Loucy (cell line): Measurements from ENCODE around the gene SOWAHC.

ENCODE experiments used
- H2AFZ ChIP-seq: fragments of 200-600 bp; sonication (generic); 2 replicates; pipeline ENCODE4 v1.6.0; 2016; ENCODE audit warnings: antibody characterized with exemption, mild to moderate bottlenecking, low read length, moderate library complexity
- H3F3A ChIP-seq: fragments of 200-600 bp; 2 replicates; pipeline ENCODE4 v1.6.0; 2016; ENCODE audit warnings: antibody characterized with exemption, low read depth, mild to moderate bottlenecking
- H3K27me3 ChIP-seq: fragments of 200-600 bp; sonication (generic); 2 replicates; pipeline ENCODE4 v1.6.1; 2014; ENCODE audit warnings: low read length, mild to moderate bottlenecking; ENCODE audit not compliant: insufficient read depth, poor library complexity, severe bottlenecking
- H3K36me3 ChIP-seq: fragments of 200-600 bp; sonication (generic); 2 replicates; pipeline ENCODE4 v1.6.1; 2016; ENCODE audit warnings: low read length; ENCODE audit not compliant: insufficient read depth
- H3K4me1 ChIP-seq: fragments of 200-600 bp; sonication (generic); 2 replicates; pipeline ENCODE4 v1.5.1; 2014; ENCODE audit warnings: low read length, mild to moderate bottlenecking; ENCODE audit not compliant: insufficient read depth, poor library complexity, severe bottlenecking
- H3K4me2 ChIP-seq: fragments of 200-600 bp; sonication (generic); 2 replicates; pipeline ENCODE4 v1.6.0; 2014; ENCODE audit warnings: antibody characterized with exemption, low read length, low read depth, mild to moderate bottlenecking; ENCODE audit not compliant: poor library complexity, severe bottlenecking
- H3K4me3 ChIP-seq: fragments of 200-600 bp; sonication (generic); 2 replicates; pipeline ENCODE4 v1.5.1; 2014; ENCODE audit warnings: low read length, mild to moderate bottlenecking, mixed read lengths; ENCODE audit not compliant: poor library complexity, severe bottlenecking
- H3K79me2 ChIP-seq: fragments of 200-600 bp; sonication (generic); 2 replicates; pipeline ENCODE4 v1.6.1; 2014; ENCODE audit warnings: low read length; ENCODE audit not compliant: insufficient read depth
- H3K9ac ChIP-seq: fragments of 200-600 bp; sonication (generic); 2 replicates; pipeline ENCODE4 v1.6.0; 2014; ENCODE audit warnings: mild to moderate bottlenecking, low read depth, low read length, moderate library complexity; ENCODE audit not compliant: poor library complexity, severe bottlenecking
- H3K9me2 ChIP-seq: fragments of 200-600 bp; sonication (generic); replicated peaks from 2 replicates; pipeline ENCODE4 v1.6.1; 2016; ENCODE audit warnings: low read depth, low read length, mixed read lengths
- H3K9me3 ChIP-seq: fragments of 200-600 bp; sonication (generic); 2 replicates; pipeline ENCODE4 v1.6.1; 2014; ENCODE audit warnings: mild to moderate bottlenecking, antibody characterized with exemption, low read length, low read depth; ENCODE audit not compliant: insufficient read depth
- H4K20me1 ChIP-seq: fragments of 200-600 bp; sonication (generic); 2 replicates; pipeline ENCODE4 v1.6.0; 2014; ENCODE audit warnings: antibody characterized with exemption, low read length, mild to moderate bottlenecking; ENCODE audit not compliant: insufficient read depth, poor library complexity, severe bottlenecking
- CTCF ChIP-seq: fragments of 200-600 bp; sonication (generic); conservative IDR thresholded peaks from 2 replicates; pipeline ENCODE4 v1.5.1; 2014; ENCODE audit warnings: mild to moderate bottlenecking, antibody characterized with exemption, low read length
- EZH2phosphoT487 ChIP-seq: fragments of 200-600 bp; IDR thresholded peaks from 2 replicates; pipeline ENCODE4 v1.6.1; 2018; ENCODE audit warnings: antibody characterized with exemption, mild to moderate bottlenecking, moderate library complexity, borderline replicate concordance

The SOWAHC gene

GRCh38 chr2:109592905-109593304 is 21.3 kb upstream of the SOWAHC start:
- Histone ChIP-seq H3K4me2 (no peak overlapping the region), H3K4me3 (no peak overlapping the region), H3K79me2 (no peaks in the 10 kb centered on the region), H3F3A (no peaks in the 10 kb centered on the region), H3K9ac (no peak overlapping the region), H2AFZ (no peak overlapping the region), H3K9me3 (no peaks in the 10 kb centered on the region), H3K36me3 (no peaks in the 10 kb centered on the region), H3K9me2 (no peaks in the 10 kb centered on the region), H3K4me1 (no peaks in the 10 kb centered on the region), H3K27me3 (no peaks in the 10 kb centered on the region), H4K20me1 (no peaks in the 10 kb centered on the region)
- TF ChIP-seq EZH2phosphoT487 (no peak), CTCF (no peak)

DNA sequence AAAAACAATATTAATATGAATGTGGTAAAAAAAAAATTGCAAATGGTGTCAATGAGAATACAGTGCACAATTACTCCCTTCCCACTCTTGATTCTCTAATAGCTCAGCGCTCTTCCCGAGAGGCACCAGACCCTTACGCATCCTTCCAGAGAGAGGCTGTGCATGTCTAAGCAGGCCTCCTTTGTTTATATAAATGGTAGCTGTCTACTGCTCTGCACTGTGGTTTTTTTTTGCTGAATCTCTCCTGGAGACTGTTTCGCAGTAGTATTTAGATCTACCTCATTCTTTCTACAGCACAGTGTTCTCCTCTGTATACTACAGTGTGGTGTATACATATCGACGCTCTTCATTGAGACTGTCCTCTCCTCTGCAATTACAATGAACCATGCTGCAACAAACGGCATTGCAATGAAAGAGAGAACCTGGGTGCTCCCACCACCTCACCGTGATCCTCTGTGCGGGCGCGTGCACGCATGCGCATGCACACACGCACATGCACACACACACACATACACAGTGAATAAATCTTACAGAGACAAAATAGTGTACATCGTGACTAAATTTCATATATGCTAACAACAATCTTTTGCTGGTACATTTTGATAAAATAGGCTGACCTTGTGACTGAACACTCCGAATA is 19.8 kb upstream of the SOWAHC start:
- TF ChIP-seq EZH2phosphoT487 (no peak), CTCF (no peak)
- no peaks in the 10 kb centered on the region for H3K9me3 ChIP-seq
- H3K4me3 ChIP-seq: no peak overlapping the region
- H3K4me1 ChIP-seq: no peaks in the 10 kb centered on the region
- no peaks in the 10 kb centered on the region for H3F3A ChIP-seq
- H3K9ac ChIP-seq: no peak overlapping the region
- H3K4me2 ChIP-seq: no peak overlapping the region
- no peaks in the 10 kb centered on the region for H3K9me2 ChIP-seq
- no peak overlapping the region for H2AFZ ChIP-seq
- no peaks in the 10 kb centered on the region for H3K79me2 ChIP-seq
- H3K36me3 ChIP-seq: no peaks in the 10 kb centered on the region
- H4K20me1 ChIP-seq: no peaks in the 10 kb centered on the region
- no peaks in the 10 kb centered on the region for H3K27me3 ChIP-seq

DNA sequence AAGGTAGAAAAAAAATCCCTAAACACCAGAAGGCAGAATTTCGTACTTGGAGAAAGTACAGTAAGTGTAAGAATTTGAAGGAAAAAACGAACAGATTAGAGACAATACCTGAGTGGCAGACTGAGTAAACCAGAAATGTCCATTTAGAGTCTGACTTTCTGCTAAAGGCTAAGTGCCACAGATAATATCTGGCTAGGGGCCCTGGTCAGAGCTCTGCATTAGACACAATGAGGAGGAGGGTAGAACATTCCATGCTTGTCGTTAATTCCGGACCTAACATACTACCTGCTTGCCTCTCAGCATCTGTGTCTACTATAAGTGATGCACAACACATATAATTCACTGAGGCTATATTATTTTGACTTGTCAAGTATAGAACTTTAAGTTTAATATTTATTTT is 18.5 kb upstream of the SOWAHC start:
- Histone ChIP-seq H3K4me1 (no peaks in the 10 kb centered on the region), H4K20me1 (no peaks in the 10 kb centered on the region), H3K27me3 (no peaks in the 10 kb centered on the region), H3K9me2 (no peaks in the 10 kb centered on the region), H3K36me3 (no peaks in the 10 kb centered on the region), H3K4me2 (no peak overlapping the region), H3K9ac (no peak overlapping the region), H3K9me3 (no peaks in the 10 kb centered on the region), H3F3A (no peaks in the 10 kb centered on the region), H3K79me2 (no peaks in the 10 kb centered on the region), H3K4me3 (no peak overlapping the region), H2AFZ (no peak overlapping the region)
- TF ChIP-seq EZH2phosphoT487 (no peak), CTCF (no peak)
